H1 (cell line): ENCODE results near the gene ARRB1. TPM values are rescaled to one million over a fixed set of nuclear protein-coding genes. Genes with fewer than 3 reads are reported as not detected.

Source experiments
- YY1 ChIP-seq: IDR thresholded peaks from 2 replicates; pipeline ENCODE4 v1.6.1; 2011; ENCODE audit warnings: low read depth, mild to moderate bottlenecking, low read length
- polyA plus RNA-seq, 7 experiments: library from polyadenylated mRNA; depleted of rRNA in 3 of 7; stranded (reverse) in 5 of 7; unstranded in 2 of 7; fragments of >200 nt in 5 of 7; fragments of 200-250 nt in 2 of 7; gene quantifications; 1 replicate in 5 of 7; 2 replicates in 1 of 7; 4 replicates in 1 of 7; pipeline versions ENCODE4 v1.2.1 to v1.2.3, GENCODE V29; 2011 to 2013; ENCODE audit warnings: missing spikeins in 2 of 7, mixed read lengths in 2 of 7
- total RNA-seq: library from RNA; stranded (reverse); fragmentation: NEBNext Ultra II Directional; extraction: Animal tissue kit (Norgen Biotek cat#: 25700); gene quantifications from 2 replicates; pipeline ENCODE4 v1.2.1, GENCODE V29; 2021

ARRB1 gene
- total and polyA plus RNA-seq, 2 of the 8 experiments (the other 6 are each of a cell fraction or from before 2014, with no cell fraction given), result 9.4 to 31.8 TPM

GRCh38 chr11:75254326-75254725 is 97.1 kb downstream of the ARRB1 start (continued):
- no peak for TF ChIP-seq YY1
